Tibial nerve (tissue), 4 donors: ENCODE results near the gene MCC. TPM values are rescaled to one million over a fixed set of nuclear protein-coding genes. Genes with fewer than 3 reads are reported as not detected.

Experiments used
- DNase-seq, 2 donors: peaks; one replicate each; pipeline ENCODE4 v3.0.0-alpha.2; 2019; ENCODE audit warnings: low spot score in 2 of 2
- H3K27ac ChIP-seq, 4 donors: fragments of 200-600 bp; sonication (generic) in 3 of 4; one replicate each; pipeline ENCODE4 v1.5.1; 2017 to 2019; ENCODE audit warnings: mild to moderate bottlenecking in 1 of 4
- H3K27me3 ChIP-seq, 2 donors: fragments of 200-600 bp; sonication (generic) in 1 of 2; one replicate each; pipeline versions ENCODE4 v1.5.1 to v1.6.0; 2017 to 2019
- H3K36me3 ChIP-seq, 3 donors: fragments of 200-600 bp; sonication (generic); one replicate each; pipeline ENCODE4 v1.5.1; 2018 to 2019
- H3K4me1 ChIP-seq, 4 donors: fragments of 200-600 bp; sonication (generic) in 3 of 4; one replicate each; pipeline ENCODE4 v1.5.1; 2017 to 2019
- H3K4me3 ChIP-seq, 4 donors: fragments of 200-600 bp; sonication (generic) in 3 of 4; one replicate each; pipeline ENCODE4 v1.5.1; 2017 to 2019; ENCODE audit warnings: mild to moderate bottlenecking in 1 of 4, moderate library complexity in 1 of 4
- H3K9me3 ChIP-seq, 4 donors: fragments of 200-600 bp; sonication (generic) in 3 of 4; one replicate each; pipeline ENCODE4 v1.5.1; 2017 to 2019
- EP300 ChIP-seq, 2 donors: sonication (generic); formaldehyde crosslinking; IDR thresholded peaks; one replicate each; pipeline ENCODE4 v1.6.1; 2017; ENCODE audit warnings: antibody characterized with exemption in 2 of 2, mild to moderate bottlenecking in 1 of 2
- POLR2A ChIP-seq, 2 donors: fragments of 450-650 bp; IDR thresholded peaks; one replicate each; pipeline ENCODE4 v1.6.1; 2017; ENCODE audit warnings: antibody characterized with exemption in 2 of 2, mild to moderate bottlenecking in 2 of 2, moderate library complexity in 2 of 2
- WGBS, 2 donors: methylation state at CpG; one replicate each; pipeline ENCODE4 v1.1.5; 2018; 5-methylcytosine and 5-hydroxymethylcytosine counted together
- total RNA-seq, 4 donors: library from RNA; depleted of rRNA; stranded (reverse); fragments of >200 nt; gene quantifications; one replicate each; pipeline ENCODE4 v1.1.0, GENCODE V29; 2016
- TF ChIP-seq, protein P1 (sequence below), 5 experiments: fragments of 200-600 bp in 3 of 5; fragments of 450-650 bp in 2 of 5; sonication (generic) in 3 of 5; IDR thresholded peaks; one replicate each; pipeline ENCODE4 v1.5.1; 2016 to 2019; ENCODE audit warnings: antibody characterized with exemption in 5 of 5, mild to moderate bottlenecking in 3 of 5, moderate library complexity in 2 of 5

The MCC gene
- total RNA-seq, 4 donors from 2014 or later, result 55.5 to 122 (median 80.9) TPM

DNA sequence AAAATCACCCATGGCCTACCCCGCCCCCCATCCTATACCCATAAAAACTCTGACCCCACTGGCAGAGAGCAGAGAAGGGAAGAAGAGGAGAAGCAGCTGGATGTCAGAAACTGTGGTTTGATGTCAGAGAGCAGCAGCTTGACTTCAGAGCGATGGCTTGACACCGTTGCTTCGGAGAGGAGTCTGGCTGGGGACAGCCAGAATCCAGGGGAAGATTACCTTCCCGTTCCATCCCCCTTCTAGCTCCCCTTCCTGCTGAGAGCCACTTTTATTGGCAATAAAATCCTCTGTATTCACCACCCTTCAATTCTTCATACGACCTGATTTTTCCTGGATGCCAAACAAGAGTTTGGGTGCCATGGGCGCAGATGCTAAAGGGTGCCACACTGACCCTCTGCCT lies 373.7 kb downstream of the MCC start:
- Histone ChIP-seq H3K27ac (no peak overlapping the region), H3K4me3 (no peak overlapping the region), H3K27me3 (no peaks in the 10 kb centered on the region), H3K9me3 (peaks cover 0 to 10% (median 0%) of the 10 kb centered on the region in 4 donors), H3K4me1 (peaks cover 0 to 18% (median 6%) of the 10 kb centered on the region in 4 donors), H3K36me3 (peaks cover 0 to 17% (median 0%) of the 10 kb centered on the region in 3 donors)
- no peak for TF ChIP-seq EP300 (IDR thresholded peaks at IDR 0.05)
- TF ChIP-seq POLR2A (IDR thresholded peaks at IDR 0.05), result no peak
- TF ChIP-seq, protein P1, sequence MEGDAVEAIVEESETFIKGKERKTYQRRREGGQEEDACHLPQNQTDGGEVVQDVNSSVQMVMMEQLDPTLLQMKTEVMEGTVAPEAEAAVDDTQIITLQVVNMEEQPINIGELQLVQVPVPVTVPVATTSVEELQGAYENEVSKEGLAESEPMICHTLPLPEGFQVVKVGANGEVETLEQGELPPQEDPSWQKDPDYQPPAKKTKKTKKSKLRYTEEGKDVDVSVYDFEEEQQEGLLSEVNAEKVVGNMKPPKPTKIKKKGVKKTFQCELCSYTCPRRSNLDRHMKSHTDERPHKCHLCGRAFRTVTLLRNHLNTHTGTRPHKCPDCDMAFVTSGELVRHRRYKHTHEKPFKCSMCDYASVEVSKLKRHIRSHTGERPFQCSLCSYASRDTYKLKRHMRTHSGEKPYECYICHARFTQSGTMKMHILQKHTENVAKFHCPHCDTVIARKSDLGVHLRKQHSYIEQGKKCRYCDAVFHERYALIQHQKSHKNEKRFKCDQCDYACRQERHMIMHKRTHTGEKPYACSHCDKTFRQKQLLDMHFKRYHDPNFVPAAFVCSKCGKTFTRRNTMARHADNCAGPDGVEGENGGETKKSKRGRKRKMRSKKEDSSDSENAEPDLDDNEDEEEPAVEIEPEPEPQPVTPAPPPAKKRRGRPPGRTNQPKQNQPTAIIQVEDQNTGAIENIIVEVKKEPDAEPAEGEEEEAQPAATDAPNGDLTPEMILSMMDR (IDR thresholded peaks at IDR 0.05), result no peak
- WGBS, 2 donors, result 97 to 98% methylated on average over 7 of the region's 7 CpGs
- no peak for DNase-seq

DNA sequence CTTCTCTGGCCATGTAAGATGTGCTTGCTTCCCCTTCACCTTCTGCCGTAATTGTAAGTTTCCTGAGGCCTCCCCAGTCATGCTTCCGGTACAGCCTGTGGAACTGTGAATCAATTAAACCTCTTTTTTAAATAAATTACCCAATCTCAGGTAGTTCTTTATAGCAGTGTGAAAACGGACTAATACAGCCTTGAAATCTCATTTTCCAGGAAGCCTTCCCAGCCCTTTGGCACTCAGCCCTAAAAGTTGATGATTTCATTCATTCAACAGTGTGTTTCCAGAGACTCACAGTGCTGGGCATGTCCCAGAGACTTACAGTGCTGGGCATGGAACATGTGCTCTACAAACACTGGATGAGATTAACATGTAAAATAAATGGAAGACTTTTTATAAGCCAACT lies 375.8 kb downstream of the MCC start:
- WGBS, 2 donors, result 56 to 67% methylated on average over 3 of the region's 3 CpGs

GRCh38 chr5:113110117-113110516 lies 378.1 kb downstream of the MCC start:
- DNase-seq, result no peak
- 83 to 89% methylated on average over 6 of the region's 6 CpGs for WGBS, 2 donors
- Histone ChIP-seq H3K27me3 (no peaks in the 10 kb centered on the region), H3K4me1 (peaks cover 0 to 4% (median 0%) of the 10 kb centered on the region in 4 donors), H3K4me3 (no peak overlapping the region), H3K36me3 (peaks cover 0 to 13% (median 0%) of the 10 kb centered on the region in 3 donors), H3K9me3 (peaks cover 0 to 10% (median 0%) of the 10 kb centered on the region in 4 donors), H3K27ac (no peak overlapping the region)
- TF ChIP-seq EP300 (IDR thresholded peaks at IDR 0.05), result no peak
- no peak for TF ChIP-seq POLR2A (IDR thresholded peaks at IDR 0.05)
- TF ChIP-seq, protein P1 (IDR thresholded peaks at IDR 0.05), result no peak

More for the DNA sequence above, 375.8 kb downstream of the MCC start:
- H3K36me3 ChIP-seq, result peaks cover 0 to 17% (median 0%) of the 10 kb centered on the region in 3 donors
- no peak for DNase-seq
- no peak overlapping the region for H3K4me3 ChIP-seq
- peaks cover 0 to 10% (median 0%) of the 10 kb centered on the region in 4 donors for H3K9me3 ChIP-seq
- H3K27ac ChIP-seq, result no peak overlapping the region
- TF ChIP-seq, protein P1 (IDR thresholded peaks at IDR 0.05), result no peak
- TF ChIP-seq POLR2A (IDR thresholded peaks at IDR 0.05), result no peak
- no peak for TF ChIP-seq EP300 (IDR thresholded peaks at IDR 0.05)
- peaks cover 0 to 4% (median 0%) of the 10 kb centered on the region in 4 donors for H3K4me1 ChIP-seq
- no peaks in the 10 kb centered on the region for H3K27me3 ChIP-seq

GRCh38 chr5:113109344-113109743 lies 378.9 kb downstream of the MCC start:
- no peak for DNase-seq
- TF ChIP-seq, protein P1 (IDR thresholded peaks at IDR 0.05), result no peak
- no peak for TF ChIP-seq POLR2A (IDR thresholded peaks at IDR 0.05)
- no peak for TF ChIP-seq EP300 (IDR thresholded peaks at IDR 0.05)
- peaks cover 0 to 4% (median 0%) of the 10 kb centered on the region in 4 donors for H3K4me1 ChIP-seq
- no peak overlapping the region for H3K27ac ChIP-seq
- WGBS, 2 donors, result 78 to 82% methylated on average over 5 of the region's 5 CpGs
- no peaks in the 10 kb centered on the region for H3K27me3 ChIP-seq
- no peak overlapping the region for H3K4me3 ChIP-seq
- peaks cover 0 to 3% (median 0%) of the 10 kb centered on the region in 4 donors for H3K9me3 ChIP-seq
- peaks cover 0 to 5% (median 0%) of the 10 kb centered on the region in 3 donors for H3K36me3 ChIP-seq

DNA sequence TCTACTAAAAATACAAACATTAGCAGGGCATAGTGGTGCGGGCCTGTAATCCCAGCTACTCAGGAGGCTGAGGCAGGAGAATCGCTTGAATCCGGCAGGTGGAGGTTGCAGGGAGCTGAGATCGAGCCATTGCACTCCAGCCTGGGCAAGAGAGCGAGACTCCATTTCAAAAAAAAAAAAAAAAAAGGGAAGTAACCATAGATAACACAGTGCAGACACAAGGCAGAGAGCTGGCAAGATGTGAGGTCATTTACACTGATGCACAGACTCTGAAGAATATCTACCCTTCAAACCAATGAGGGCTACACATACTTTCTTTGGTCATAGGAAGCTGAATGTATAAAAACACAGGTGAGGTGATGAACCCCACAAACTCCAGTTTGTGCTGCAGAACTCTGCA lies 379.8 kb downstream of the MCC start:
- Histone ChIP-seq H3K9me3 (no peaks in the 10 kb centered on the region), H3K27ac (no peak overlapping the region), H3K36me3 (peaks cover 0 to 5% (median 0%) of the 10 kb centered on the region in 3 donors), H3K4me1 (peaks cover 0 to 4% (median 0%) of the 10 kb centered on the region in 4 donors), H3K4me3 (no peak overlapping the region), H3K27me3 (no peaks in the 10 kb centered on the region)
- no peak for DNase-seq
- WGBS, 2 donors, result 96 to 98% methylated on average over 5 of the region's 5 CpGs
- TF ChIP-seq POLR2A (IDR thresholded peaks at IDR 0.05) (no peak), EP300 (IDR thresholded peaks at IDR 0.05) (no peak)
- TF ChIP-seq, protein P1 (IDR thresholded peaks at IDR 0.05), result no peak
